Adrenal gland (tissue), 12 donors: Measurements from ENCODE around the gene BCAS3. TPM values are rescaled to one million over a fixed set of nuclear protein-coding genes. Genes with fewer than 3 reads are reported as not detected.

Experiments
- DNase-seq, 7 donors: peaks; one replicate each; pipeline ENCODE4 v3.0.0-alpha.2; 2019 to 2020
- H3K27ac ChIP-seq, 5 donors: fragments of 200-600 bp; sonication (generic) in 4 of 5; 1 replicate in 3 of 5; 2 replicates in 2 of 5; pipeline versions ENCODE4 v1.5.1 to v1.8.0; 2016 to 2020; ENCODE audit warnings: mild to moderate bottlenecking in 1 of 5
- H3K27me3 ChIP-seq: fragments of 200-600 bp; 2 replicates; pipeline ENCODE4 v1.8.0; 2021
- H3K36me3 ChIP-seq, 2 donors: fragments of 200-600 bp; replicated peaks in 1 of 2; 1 replicate in 1 of 2; 2 replicates in 1 of 2; pipeline versions ENCODE4 v1.5.1 to v1.8.0; 2018 to 2022
- H3K4me1 ChIP-seq, 2 donors: fragments of 200-600 bp; replicated peaks in 1 of 2; 1 replicate in 1 of 2; 2 replicates in 1 of 2; pipeline versions ENCODE4 v1.5.1 to v1.8.0; 2018 to 2021
- H3K4me3 ChIP-seq, 4 donors: fragments of 200-600 bp; sonication (generic) in 3 of 4; one replicate each; pipeline ENCODE4 v1.5.1; 2016 to 2018
- H3K9me3 ChIP-seq, 3 donors: fragments of 200-600 bp; sonication (generic) in 1 of 3; replicated peaks in 1 of 3; 1 replicate in 2 of 3; 2 replicates in 1 of 3; pipeline versions ENCODE4 v1.5.1 to v1.8.0; 2016 to 2021
- POLR2A ChIP-seq, 2 donors: fragments of 450-650 bp; IDR thresholded peaks; one replicate each; pipeline ENCODE4 v1.6.1; 2017; ENCODE audit warnings: antibody characterized with exemption in 2 of 2, mild to moderate bottlenecking in 2 of 2, moderate library complexity in 1 of 2
- WGBS, 4 donors: extraction: QIAGEN DNeasy Blood & Tissue Kit in 2 of 4; methylation state at CpG; one replicate each; pipeline versions ENCODE4 v1.1.5 to v1.1.7; 2013 to 2017; 5-methylcytosine and 5-hydroxymethylcytosine counted together
- intact Hi-C, 2 donors: fragments of 100-400 bp; cut with DNase I; formaldehyde crosslinking; loops; one replicate each; pipeline versions ENCODE4 v1.14.1 to v1.15.0; 2022 to 2023
- polyA plus RNA-seq, 3 donors: library from polyadenylated mRNA; stranded (reverse); fragments of 200-250 nt in 2 of 3; fragments of 350-450 nt in 1 of 3; fragmentation: Illumina TruSeq in 1 of 3; extraction: RNeasy Lipid Tissue Mini Kit (QIAGEN cat#74804) in 1 of 3; gene quantifications; one replicate each; pipeline ENCODE4 v1.2.3, GENCODE V29; 2013 to 2014
- total RNA-seq, 9 donors: library from RNA; depleted of rRNA in 4 of 9; stranded (reverse); fragments of >200 nt in 4 of 9; fragments of 120-200 nt in 1 of 9; fragmentation: NEBNext Ultra II Directional in 1 of 9; extraction: Animal tissue kit (Norgen Biotek cat#: 25700) in 1 of 9; gene quantifications; one replicate each; pipeline versions ENCODE4 v1.1.0 to v1.2.4, GENCODE V29; 2013 to 2023
- TF ChIP-seq, protein P1 (sequence below), 6 experiments: fragments of 450-650 bp in 4 of 6; fragments of 200-600 bp in 2 of 6; sonication (generic) in 1 of 6; IDR thresholded peaks; 1 replicate in 5 of 6; 2 replicates in 1 of 6; pipeline versions ENCODE4 v1.5.1 to v1.8.0; 2016 to 2021; ENCODE audit warnings: antibody characterized with exemption in 6 of 6, mild to moderate bottlenecking in 2 of 6, moderate library complexity in 1 of 6
- donor health status: healthy with polysubstance abuse.
- donor health status: Bipolar disorder and iron deficiency.
- donor health status: DM: yes; HTN: yes; CAD: no.
- donor health status: DM: no; HTN: no; CAD: no.
- donor health status: DM: no; HTN: no; CAD: no.
- donor health status: DM: yes; HTN: yes; CAD: no.

BCAS3 gene
- total and polyA plus RNA-seq, 12 donors, result 9.4 to 105 (median 29.0) TPM

GRCh38 chr17:61017317-61018006 lies 339.8 kb downstream of the BCAS3 start:
- TF ChIP-seq POLR2A (IDR thresholded peaks at IDR 0.05), result no peak
- TF ChIP-seq, protein P1, sequence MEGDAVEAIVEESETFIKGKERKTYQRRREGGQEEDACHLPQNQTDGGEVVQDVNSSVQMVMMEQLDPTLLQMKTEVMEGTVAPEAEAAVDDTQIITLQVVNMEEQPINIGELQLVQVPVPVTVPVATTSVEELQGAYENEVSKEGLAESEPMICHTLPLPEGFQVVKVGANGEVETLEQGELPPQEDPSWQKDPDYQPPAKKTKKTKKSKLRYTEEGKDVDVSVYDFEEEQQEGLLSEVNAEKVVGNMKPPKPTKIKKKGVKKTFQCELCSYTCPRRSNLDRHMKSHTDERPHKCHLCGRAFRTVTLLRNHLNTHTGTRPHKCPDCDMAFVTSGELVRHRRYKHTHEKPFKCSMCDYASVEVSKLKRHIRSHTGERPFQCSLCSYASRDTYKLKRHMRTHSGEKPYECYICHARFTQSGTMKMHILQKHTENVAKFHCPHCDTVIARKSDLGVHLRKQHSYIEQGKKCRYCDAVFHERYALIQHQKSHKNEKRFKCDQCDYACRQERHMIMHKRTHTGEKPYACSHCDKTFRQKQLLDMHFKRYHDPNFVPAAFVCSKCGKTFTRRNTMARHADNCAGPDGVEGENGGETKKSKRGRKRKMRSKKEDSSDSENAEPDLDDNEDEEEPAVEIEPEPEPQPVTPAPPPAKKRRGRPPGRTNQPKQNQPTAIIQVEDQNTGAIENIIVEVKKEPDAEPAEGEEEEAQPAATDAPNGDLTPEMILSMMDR (IDR thresholded peaks at IDR 0.05), result no peak
- H3K9me3 ChIP-seq, result no peaks in the 10 kb centered on the region
- no peaks in the 10 kb centered on the region for H3K4me1 ChIP-seq
- H3K4me3 ChIP-seq, result no peak overlapping the region
- 78 to 87% (median 84%) methylated on average over 3 of the region's 3 CpGs for WGBS, 4 donors
- H3K27ac ChIP-seq, result no peak overlapping the region
- no peak for DNase-seq
- intact Hi-C loops, result no loop called here
- no peaks in the 10 kb centered on the region for H3K36me3 ChIP-seq
- H3K27me3 ChIP-seq, result no peaks in the 10 kb centered on the region

- H3K4me3 ChIP-seq, result no peak overlapping the region
- no peaks in the 10 kb centered on the region for H3K4me1 ChIP-seq
- H3K27me3 ChIP-seq, result no peaks in the 10 kb centered on the region
- intact Hi-C loops, result no loop called here
- no peak for DNase-seq
- 92 to 100% (median 99%) methylated on average over 5 of the region's 5 CpGs for whole genome bisulfite sequencing, 4 donors
- TF ChIP-seq POLR2A (IDR thresholded peaks at IDR 0.05), result no peak
- TF ChIP-seq, protein P1 (IDR thresholded peaks at IDR 0.05), result no peak
- H3K9me3 ChIP-seq, result no peaks in the 10 kb centered on the region
- H3K27ac ChIP-seq, result no peak overlapping the region
- H3K36me3 ChIP-seq, result no peaks in the 10 kb centered on the region
Observed at GRCh38 chr17:61018938-61019337, 341.3 kb downstream of the BCAS3 start.

- no peak overlapping the region for H3K27ac ChIP-seq
- no peaks in the 10 kb centered on the region for H3K9me3 ChIP-seq
- intact Hi-C loops, result no loop called here
- H3K36me3 ChIP-seq, result no peaks in the 10 kb centered on the region
- TF ChIP-seq, protein P1 (IDR thresholded peaks at IDR 0.05), result no peak
- TF ChIP-seq POLR2A (IDR thresholded peaks at IDR 0.05), result no peak
- no peak for DNase-seq
- WGBS, 4 donors, result 85 to 98% (median 95%) methylated on average over 2 of the region's 2 CpGs
- H3K27me3 ChIP-seq, result no peaks in the 10 kb centered on the region
- H3K4me1 ChIP-seq, result no peaks in the 10 kb centered on the region
- H3K4me3 ChIP-seq, result no peak overlapping the region
Observed at GRCh38 chr17:61023996-61024395, 346.3 kb downstream of the BCAS3 start.

GRCh38 chr17:61026818-61027217 lies 349.2 kb downstream of the BCAS3 start:
- WGBS, 4 donors, result 96 to 98% (median 97%) methylated on average over 3 of the region's 3 CpGs
- intact Hi-C loops, result no loop called here
- DNase-seq, result no peak
- no peak overlapping the region for H3K27ac ChIP-seq
- TF ChIP-seq POLR2A (IDR thresholded peaks at IDR 0.05), result no peak
- TF ChIP-seq, protein P1 (IDR thresholded peaks at IDR 0.05), result no peak
- H3K27me3 ChIP-seq, result no peaks in the 10 kb centered on the region
- H3K9me3 ChIP-seq, result no peaks in the 10 kb centered on the region
- H3K36me3 ChIP-seq, result no peaks in the 10 kb centered on the region
- no peak overlapping the region for H3K4me3 ChIP-seq
- no peaks in the 10 kb centered on the region for H3K4me1 ChIP-seq
